Hepatocyte (in vitro differentiated cells): ENCODE measurements around the gene SLX4IP. TPM values are rescaled to one million over a fixed set of nuclear protein-coding genes. Genes with fewer than 3 reads are reported as not detected.

Source experiments
- DNase-seq: peaks from one replicate; pipeline ENCODE4 v3.0.0-alpha.2; 2016; ENCODE audit warnings: low spot score
- H2AFZ ChIP-seq: fragments of 200-600 bp; sonication (generic); 2 replicates; pipeline ENCODE4 v1.6.0; 2016; ENCODE audit warnings: antibody characterized with exemption, mild to moderate bottlenecking
- H3K27ac ChIP-seq: fragments of 200-600 bp; sonication (generic); 2 replicates; pipeline ENCODE4 v1.5.1; 2016; ENCODE audit warnings: mild to moderate bottlenecking
- H3K27me3 ChIP-seq: fragments of 200-600 bp; sonication (generic); 2 replicates; pipeline ENCODE4 v1.6.1; 2016
- H3K36me3 ChIP-seq: fragments of 200-600 bp; sonication (generic); replicated peaks from 2 replicates; pipeline ENCODE4 v1.5.1; 2016; ENCODE audit warnings: low read depth; ENCODE audit not compliant: insufficient read depth
- H3K4me1 ChIP-seq: fragments of 200-600 bp; sonication (generic); 2 replicates; pipeline ENCODE4 v1.5.1; 2016; ENCODE audit warnings: mild to moderate bottlenecking, moderate library complexity; ENCODE audit not compliant: insufficient read depth
- H3K4me2 ChIP-seq: fragments of 200-600 bp; sonication (generic); 2 replicates; pipeline ENCODE4 v1.6.0; 2016
- H3K4me3 ChIP-seq: fragments of 200-600 bp; sonication (generic); 2 replicates; pipeline ENCODE4 v1.5.1; 2016; ENCODE audit warnings: mild to moderate bottlenecking
- H3K79me2 ChIP-seq: fragments of 200-600 bp; sonication (generic); 2 replicates; pipeline ENCODE4 v1.6.0; 2017; ENCODE audit warnings: mild to moderate bottlenecking
- H3K9me2 ChIP-seq: fragments of 200-600 bp; sonication (generic); replicated peaks from 2 replicates; pipeline ENCODE4 v1.6.0; 2017; ENCODE audit warnings: mild to moderate bottlenecking; ENCODE audit not compliant: insufficient read depth
- H3K9me3 ChIP-seq: fragments of 200-600 bp; sonication (generic); 2 replicates; pipeline ENCODE4 v1.5.1; 2016; ENCODE audit warnings: low read depth, mild to moderate bottlenecking
- H4K20me1 ChIP-seq: fragments of 200-600 bp; sonication (generic); 2 replicates; pipeline ENCODE4 v1.6.0; 2016; ENCODE audit warnings: mild to moderate bottlenecking; ENCODE audit not compliant: insufficient read depth, poor library complexity, severe bottlenecking
- EZH2 ChIP-seq: fragments of 200-600 bp; sonication (generic); IDR thresholded peaks from 2 replicates; pipeline ENCODE4 v1.6.1; 2016; ENCODE audit warnings: antibody characterized with exemption, mild to moderate bottlenecking, borderline replicate concordance
- EZH2phosphoT487 ChIP-seq: fragments of 200-600 bp; sonication (generic); IDR thresholded peaks from one replicate; pipeline ENCODE4 v1.6.1; 2018; ENCODE audit warnings: antibody characterized with exemption, mild to moderate bottlenecking, low read depth, moderate library complexity; ENCODE audit not compliant: unreplicated experiment, severe bottlenecking
- WGBS: methylation state at CpG from one replicate; pipeline ENCODE4 v1.1.6; 2016; ENCODE audit warnings: low lambda C conversion rate; ENCODE audit errors: missing lambda C conversion rate; 5-methylcytosine and 5-hydroxymethylcytosine counted together
- polyA plus RNA-seq: library from polyadenylated mRNA; unstranded; fragments of >200 nt; fragmentation: Nextera tagmentation; extraction: Ambion mirVana; gene quantifications from 2 replicates; pipeline ENCODE4 v1.2.1, GENCODE V29; 2016
- total RNA-seq: library from RNA; depleted of rRNA; stranded (reverse); fragments of >200 nt; gene quantifications from 2 replicates; pipeline ENCODE4 v1.2.3, GENCODE V29; 2014
- TF ChIP-seq, protein P1 (sequence below): fragments of 200-600 bp; sonication (generic); IDR thresholded peaks from 2 replicates; pipeline ENCODE4 v1.5.1; 2016; ENCODE audit warnings: antibody characterized with exemption, mild to moderate bottlenecking; ENCODE audit not compliant: poor library complexity

SLX4IP gene
- total and polyA plus RNA-seq, 2 experiments from 2014 or later: 2.9 to 5.7 TPM

GRCh38 chr20:10519361-10520046 lies 84.4 kb downstream of the SLX4IP start:
- Histone ChIP-seq H3K79me2 (peaks cover 12% of the 10 kb centered on the region), H3K9me2 (no peaks in the 10 kb centered on the region), H3K4me1 (peaks cover 20% of the 10 kb centered on the region), H4K20me1 (no peaks in the 10 kb centered on the region), H3K4me2 (no peak overlapping the region), H3K27ac (no peak overlapping the region), H3K27me3 (no peaks in the 10 kb centered on the region), H3K9me3 (no peaks in the 10 kb centered on the region), H3K4me3 (no peak overlapping the region), H3K36me3 (no peaks in the 10 kb centered on the region), H2AFZ (no peak overlapping the region)
- DNase-seq: no peak
- TF ChIP-seq EZH2: no peak
- 88% methylated on average over 4 of the region's 4 CpGs for whole genome bisulfite sequencing

DNA sequence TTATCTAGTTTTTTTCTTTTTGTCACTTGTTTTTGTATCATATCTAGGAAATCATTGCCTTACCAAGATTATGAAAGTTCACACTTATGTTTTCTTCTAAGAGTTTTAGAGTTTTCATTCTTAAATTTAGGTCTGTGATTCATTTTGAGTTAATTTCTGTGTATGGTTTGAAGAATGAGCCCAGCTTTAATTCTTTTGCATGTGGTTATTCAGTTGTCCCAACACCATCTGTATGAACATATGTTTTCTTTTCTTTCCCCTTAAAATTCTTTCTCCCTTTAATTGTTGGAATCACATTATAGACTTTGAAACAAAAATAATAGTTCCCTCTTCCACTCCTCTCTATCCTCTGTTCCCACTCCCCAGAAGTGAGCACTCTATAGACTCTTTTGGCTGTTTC lies 85.4 kb downstream of the SLX4IP start:
- peak overlapping the region; percentile 70 for H3K27ac ChIP-seq
- H4K20me1 ChIP-seq: no peaks in the 10 kb centered on the region
- no peaks in the 10 kb centered on the region for H3K36me3 ChIP-seq
- TF ChIP-seq, protein P1, sequence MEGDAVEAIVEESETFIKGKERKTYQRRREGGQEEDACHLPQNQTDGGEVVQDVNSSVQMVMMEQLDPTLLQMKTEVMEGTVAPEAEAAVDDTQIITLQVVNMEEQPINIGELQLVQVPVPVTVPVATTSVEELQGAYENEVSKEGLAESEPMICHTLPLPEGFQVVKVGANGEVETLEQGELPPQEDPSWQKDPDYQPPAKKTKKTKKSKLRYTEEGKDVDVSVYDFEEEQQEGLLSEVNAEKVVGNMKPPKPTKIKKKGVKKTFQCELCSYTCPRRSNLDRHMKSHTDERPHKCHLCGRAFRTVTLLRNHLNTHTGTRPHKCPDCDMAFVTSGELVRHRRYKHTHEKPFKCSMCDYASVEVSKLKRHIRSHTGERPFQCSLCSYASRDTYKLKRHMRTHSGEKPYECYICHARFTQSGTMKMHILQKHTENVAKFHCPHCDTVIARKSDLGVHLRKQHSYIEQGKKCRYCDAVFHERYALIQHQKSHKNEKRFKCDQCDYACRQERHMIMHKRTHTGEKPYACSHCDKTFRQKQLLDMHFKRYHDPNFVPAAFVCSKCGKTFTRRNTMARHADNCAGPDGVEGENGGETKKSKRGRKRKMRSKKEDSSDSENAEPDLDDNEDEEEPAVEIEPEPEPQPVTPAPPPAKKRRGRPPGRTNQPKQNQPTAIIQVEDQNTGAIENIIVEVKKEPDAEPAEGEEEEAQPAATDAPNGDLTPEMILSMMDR: no peak
- TF ChIP-seq EZH2phosphoT487: no peak
- no peak for TF ChIP-seq EZH2
- H3K9me2 ChIP-seq: no peaks in the 10 kb centered on the region
- no peaks in the 10 kb centered on the region for H3K9me3 ChIP-seq
- DNase-seq: no peak
- no peak overlapping the region for H3K4me2 ChIP-seq
- peaks cover 8% of the 10 kb centered on the region for H3K79me2 ChIP-seq
- H3K4me3 ChIP-seq: no peak overlapping the region
- peaks cover 20% of the 10 kb centered on the region for H3K4me1 ChIP-seq
- no peaks in the 10 kb centered on the region for H3K27me3 ChIP-seq
- H2AFZ ChIP-seq: no peak overlapping the region

GRCh38 chr20:10521068-10521831 lies 86.1 kb downstream of the SLX4IP start:
- Histone ChIP-seq H3K27ac (peak overlapping the region; percentile 70), H3K4me2 (no peak overlapping the region), H3K36me3 (no peaks in the 10 kb centered on the region), H3K9me3 (no peaks in the 10 kb centered on the region), H3K4me3 (no peak overlapping the region), H4K20me1 (no peaks in the 10 kb centered on the region), H3K27me3 (no peaks in the 10 kb centered on the region), H2AFZ (no peak overlapping the region), H3K9me2 (no peaks in the 10 kb centered on the region), H3K79me2 (peaks cover 2% of the 10 kb centered on the region), H3K4me1 (peaks cover 20% of the 10 kb centered on the region)
- TF ChIP-seq, protein P1: no peak
- TF ChIP-seq EZH2 (no peak), EZH2phosphoT487 (no peak)
- DNase-seq: peak; percentile 27
- 50% methylated on average over 5 of the region's 5 CpGs for WGBS

DNA sequence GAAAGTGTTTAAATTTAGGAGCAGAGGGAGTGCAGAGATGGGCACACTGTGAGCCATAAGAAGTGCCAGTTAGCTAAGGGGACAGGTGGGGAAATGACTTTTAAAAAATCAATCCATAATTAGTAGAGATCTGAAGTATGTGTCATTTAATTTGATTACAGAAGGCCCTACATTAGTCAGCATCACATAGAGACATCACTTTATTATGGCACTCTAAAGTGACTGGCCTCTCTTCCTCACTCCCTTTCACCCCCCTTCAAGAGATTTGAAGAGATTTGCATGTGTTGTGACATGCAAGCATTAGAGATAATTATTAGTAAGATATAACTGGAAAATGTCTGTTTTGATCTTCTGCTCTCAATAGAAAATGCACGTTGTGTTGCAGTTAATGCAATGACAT lies 86.7 kb downstream of the SLX4IP start:
- Histone ChIP-seq H2AFZ (no peak overlapping the region), H3K27ac (peak overlapping the region; percentile 70), H4K20me1 (no peaks in the 10 kb centered on the region), H3K9me3 (no peaks in the 10 kb centered on the region), H3K4me2 (no peak overlapping the region), H3K79me2 (peaks cover 2% of the 10 kb centered on the region), H3K36me3 (no peaks in the 10 kb centered on the region), H3K27me3 (no peaks in the 10 kb centered on the region), H3K9me2 (no peaks in the 10 kb centered on the region), H3K4me3 (no peak overlapping the region), H3K4me1 (peaks cover 15% of the 10 kb centered on the region)
- 63% methylated on average over 1 of the region's 1 CpG for WGBS
- no peak for TF ChIP-seq EZH2phosphoT487
- no peak for TF ChIP-seq EZH2
- TF ChIP-seq, protein P1: no peak
- DNase-seq: no peak
